Liver (tissue), 9 donors: ENCODE results near the gene SH2D3C. TPM values are rescaled to one million over a fixed set of nuclear protein-coding genes. Genes with fewer than 3 reads are reported as not detected.

Source experiments
- DNase-seq: peaks from one replicate; pipeline ENCODE4 v3.0.0-alpha.2; 2017; ENCODE audit warnings: low spot score
- H3K27ac ChIP-seq, 2 donors: one replicate each; pipeline ENCODE4 v1.7.0; 2013; ENCODE audit warnings: inconsistent platforms in 2 of 2, low read length in 2 of 2, control low read depth in 1 of 2, low read depth in 1 of 2, mild to moderate bottlenecking in 1 of 2
- H3K27me3 ChIP-seq, 4 donors: one replicate each; pipeline versions ENCODE4 v1.6.1 to v1.7.0; 2013; ENCODE audit warnings: low read length in 3 of 4, inconsistent platforms in 1 of 4, mild to moderate bottlenecking in 1 of 4, moderate library complexity in 1 of 4; ENCODE audit not compliant: control insufficient read depth in 4 of 4, insufficient read depth in 4 of 4
- H3K36me3 ChIP-seq, 4 donors: one replicate each; pipeline versions ENCODE4 v1.6.1 to v1.7.0; 2013; ENCODE audit warnings: low read length in 3 of 4, mild to moderate bottlenecking in 3 of 4, low read depth in 1 of 4, moderate library complexity in 1 of 4; ENCODE audit not compliant: control insufficient read depth in 4 of 4, insufficient read depth in 3 of 4
- H3K4me1 ChIP-seq, 4 donors: one replicate each; pipeline versions ENCODE4 v1.6.1 to v1.7.0; 2013; ENCODE audit warnings: low read length in 3 of 4, mild to moderate bottlenecking in 3 of 4, moderate library complexity in 1 of 4; ENCODE audit not compliant: control insufficient read depth in 4 of 4, insufficient read depth in 4 of 4
- H3K4me3 ChIP-seq, 3 donors: one replicate each; pipeline versions ENCODE4 v1.6.1 to v1.7.0; 2013; ENCODE audit warnings: low read length in 3 of 3, control low read depth in 1 of 3, low read depth in 1 of 3, mild to moderate bottlenecking in 1 of 3
- H3K9ac ChIP-seq, 2 donors: one replicate each; pipeline ENCODE4 v1.7.0; 2013; ENCODE audit warnings: low read length in 2 of 2, mild to moderate bottlenecking in 2 of 2, moderate library complexity in 2 of 2, control low read depth in 1 of 2, low read depth in 1 of 2
- H3K9me3 ChIP-seq, 4 donors: one replicate each; pipeline versions ENCODE4 v1.6.1 to v1.7.0; 2013; ENCODE audit warnings: low read length in 3 of 4; ENCODE audit not compliant: control insufficient read depth in 4 of 4
- EGR1 ChIP-seq, 2 donors: IDR thresholded peaks; 2 replicates each; pipeline ENCODE4 v1.6.1; 2016 to 2018; ENCODE audit warnings: antibody characterized with exemption in 2 of 2, low read depth in 2 of 2
- FOXA1 ChIP-seq: IDR thresholded peaks from 2 replicates; pipeline ENCODE4 v1.6.1; 2016; ENCODE audit warnings: antibody characterized with exemption
- FOXA2 ChIP-seq: IDR thresholded peaks from 2 replicates; pipeline ENCODE4 v1.6.1; 2016; ENCODE audit warnings: antibody characterized with exemption
- GABPA ChIP-seq, 2 donors: IDR thresholded peaks in 1 of 2; conservative IDR thresholded peaks in 1 of 2; 2 replicates each; pipeline ENCODE4 v1.6.1; 2016; ENCODE audit warnings: antibody characterized with exemption in 2 of 2, mild to moderate bottlenecking in 1 of 2, moderate library complexity in 1 of 2
- HNF4A ChIP-seq, 2 donors: conservative IDR thresholded peaks; 2 replicates each; pipeline ENCODE4 v1.6.1; 2016; ENCODE audit warnings: antibody characterized with exemption in 2 of 2, mild to moderate bottlenecking in 2 of 2
- HNF4G ChIP-seq: IDR thresholded peaks from 2 replicates; pipeline ENCODE4 v1.6.1; 2016; ENCODE audit warnings: antibody characterized with exemption
- JUND ChIP-seq, 2 donors: IDR thresholded peaks; 2 replicates each; pipeline ENCODE4 v1.6.1; 2016; ENCODE audit warnings: antibody characterized with exemption in 2 of 2
- NR2F2 ChIP-seq: IDR thresholded peaks from 2 replicates; pipeline ENCODE4 v1.6.1; 2016; ENCODE audit warnings: antibody characterized with exemption
- RAD21 ChIP-seq, 2 donors: IDR thresholded peaks; 2 replicates each; pipeline ENCODE4 v1.6.1; 2016; ENCODE audit warnings: antibody characterized with exemption in 2 of 2, mild to moderate bottlenecking in 2 of 2
- RXRA ChIP-seq, 2 donors: IDR thresholded peaks; 2 replicates each; pipeline ENCODE4 v1.6.1; 2017 to 2018; ENCODE audit warnings: antibody characterized with exemption in 2 of 2, mild to moderate bottlenecking in 1 of 2
- SP1 ChIP-seq: IDR thresholded peaks from 2 replicates; pipeline ENCODE4 v1.6.1; 2018; ENCODE audit warnings: antibody characterized with exemption, mild to moderate bottlenecking
- WGBS: extraction: QIAGEN DNeasy Blood & Tissue Kit; methylation state at CpG from one replicate; pipeline ENCODE4 v1.1.7; 2013; 5-methylcytosine and 5-hydroxymethylcytosine counted together
- polyA plus RNA-seq, 2 donors: library from polyadenylated mRNA; stranded (reverse) in 1 of 2; unstranded in 1 of 2; fragments of 200-250 nt in 1 of 2; fragments of >200 nt in 1 of 2; fragmentation: Nextera tagmentation in 1 of 2; extraction: Ambion mirVana in 1 of 2; gene quantifications; one replicate each; pipeline versions ENCODE4 v1.2.1 to v1.2.3, GENCODE V29; 2013 to 2015
- total RNA-seq, 2 donors: library from RNA; depleted of rRNA; stranded (reverse); fragments of >200 nt; gene quantifications; one replicate each; pipeline ENCODE4 v1.2.3, GENCODE V29; 2014
- TF ChIP-seq, protein P1 (sequence below): IDR thresholded peaks from 2 replicates; pipeline ENCODE4 v1.6.1; 2016; ENCODE audit warnings: antibody characterized with exemption
- TF ChIP-seq, protein P2 (sequence below): fragments of 150-350 bp; IDR thresholded peaks from 2 replicates; pipeline ENCODE4 v1.5.1; 2017; ENCODE audit warnings: improper control_type of control experiment, low read depth, low read length; ENCODE audit not compliant: missing input control
- TF ChIP-seq, protein P3 (sequence below): IDR thresholded peaks from 2 replicates; pipeline ENCODE4 v1.6.1; 2016; ENCODE audit warnings: antibody characterized with exemption
- TF ChIP-seq, protein P4 (sequence below): IDR thresholded peaks from 2 replicates; pipeline ENCODE4 v1.6.1; 2016; ENCODE audit warnings: antibody characterized with exemption
- TF ChIP-seq, protein P5 (sequence below): IDR thresholded peaks from 2 replicates; pipeline ENCODE4 v1.6.1; 2016; ENCODE audit warnings: antibody characterized with exemption, mild to moderate bottlenecking
- donor health status: healthy.
- donor health status: healthy.
- donor health status: healthy.
- donor health status: healthy.
- donor health status: healthy.

The SH2D3C gene
- total and polyA plus RNA-seq, 4 donors, result 2.2 to 5.1 (median 3.9) TPM

DNA sequence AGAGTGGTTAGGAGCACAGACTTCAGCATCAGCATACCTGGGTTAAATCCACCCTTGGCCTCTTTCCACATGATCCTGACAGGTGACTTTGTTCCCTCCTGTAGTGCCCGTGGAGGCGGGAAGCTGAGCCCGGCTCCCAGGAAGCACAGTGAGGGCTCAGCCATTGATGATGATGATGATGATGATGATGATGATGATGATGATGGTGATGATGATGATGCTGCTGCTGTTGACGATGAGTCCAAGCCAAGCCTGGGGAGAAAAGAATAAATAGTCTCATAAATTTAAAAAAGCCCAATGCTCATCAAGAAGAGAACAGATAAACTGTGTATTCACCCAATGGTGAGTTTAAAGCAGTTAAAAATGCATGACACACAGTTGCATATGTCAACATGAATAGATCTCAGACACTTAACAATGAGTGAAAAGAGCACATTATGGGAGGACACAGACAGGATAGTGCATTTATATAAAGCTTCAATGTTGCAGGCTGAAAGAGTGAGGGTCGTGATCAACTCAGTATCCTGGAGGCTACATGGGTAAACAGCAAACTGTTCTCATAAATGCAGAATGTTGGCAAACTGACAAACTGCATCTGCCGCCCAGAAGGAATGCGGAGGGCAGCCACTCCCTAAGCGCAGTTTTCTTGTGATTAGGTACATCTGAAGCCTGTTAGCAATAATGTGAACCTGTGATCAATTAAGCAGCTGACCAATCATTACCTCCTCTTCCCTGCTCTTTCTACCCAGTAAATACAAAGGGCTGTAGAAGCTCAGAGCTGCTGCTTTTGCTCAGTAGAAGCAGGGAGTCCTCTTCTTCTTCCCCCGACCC is 83.4 kb downstream of the SH2D3C start (continued):
- TF ChIP-seq, protein P1, sequence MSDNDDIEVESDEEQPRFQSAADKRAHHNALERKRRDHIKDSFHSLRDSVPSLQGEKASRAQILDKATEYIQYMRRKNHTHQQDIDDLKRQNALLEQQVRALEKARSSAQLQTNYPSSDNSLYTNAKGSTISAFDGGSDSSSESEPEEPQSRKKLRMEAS, result no peak
- TF ChIP-seq, protein P2, sequence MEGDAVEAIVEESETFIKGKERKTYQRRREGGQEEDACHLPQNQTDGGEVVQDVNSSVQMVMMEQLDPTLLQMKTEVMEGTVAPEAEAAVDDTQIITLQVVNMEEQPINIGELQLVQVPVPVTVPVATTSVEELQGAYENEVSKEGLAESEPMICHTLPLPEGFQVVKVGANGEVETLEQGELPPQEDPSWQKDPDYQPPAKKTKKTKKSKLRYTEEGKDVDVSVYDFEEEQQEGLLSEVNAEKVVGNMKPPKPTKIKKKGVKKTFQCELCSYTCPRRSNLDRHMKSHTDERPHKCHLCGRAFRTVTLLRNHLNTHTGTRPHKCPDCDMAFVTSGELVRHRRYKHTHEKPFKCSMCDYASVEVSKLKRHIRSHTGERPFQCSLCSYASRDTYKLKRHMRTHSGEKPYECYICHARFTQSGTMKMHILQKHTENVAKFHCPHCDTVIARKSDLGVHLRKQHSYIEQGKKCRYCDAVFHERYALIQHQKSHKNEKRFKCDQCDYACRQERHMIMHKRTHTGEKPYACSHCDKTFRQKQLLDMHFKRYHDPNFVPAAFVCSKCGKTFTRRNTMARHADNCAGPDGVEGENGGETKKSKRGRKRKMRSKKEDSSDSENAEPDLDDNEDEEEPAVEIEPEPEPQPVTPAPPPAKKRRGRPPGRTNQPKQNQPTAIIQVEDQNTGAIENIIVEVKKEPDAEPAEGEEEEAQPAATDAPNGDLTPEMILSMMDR, result no peak

DNA sequence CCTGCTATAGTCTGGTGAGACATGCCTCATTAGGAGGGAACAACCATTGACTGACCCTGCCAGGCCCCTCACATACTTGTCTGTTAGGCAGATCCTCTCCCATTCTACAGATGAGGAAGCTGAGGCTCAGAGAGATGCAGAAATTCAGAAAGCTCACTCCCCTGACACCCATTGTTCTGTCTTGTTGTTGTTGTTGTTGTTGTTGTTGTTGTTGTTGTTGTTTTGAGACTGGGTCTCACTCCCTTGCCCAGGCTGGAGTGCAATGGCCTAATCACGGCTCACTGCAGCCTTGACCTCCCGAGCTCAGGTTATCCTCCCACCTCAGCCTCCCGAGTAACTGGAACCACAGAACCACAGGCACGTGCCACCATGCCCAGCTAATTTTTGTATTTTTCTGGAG is 84.8 kb downstream of the SH2D3C start:
- TF ChIP-seq, protein P3, sequence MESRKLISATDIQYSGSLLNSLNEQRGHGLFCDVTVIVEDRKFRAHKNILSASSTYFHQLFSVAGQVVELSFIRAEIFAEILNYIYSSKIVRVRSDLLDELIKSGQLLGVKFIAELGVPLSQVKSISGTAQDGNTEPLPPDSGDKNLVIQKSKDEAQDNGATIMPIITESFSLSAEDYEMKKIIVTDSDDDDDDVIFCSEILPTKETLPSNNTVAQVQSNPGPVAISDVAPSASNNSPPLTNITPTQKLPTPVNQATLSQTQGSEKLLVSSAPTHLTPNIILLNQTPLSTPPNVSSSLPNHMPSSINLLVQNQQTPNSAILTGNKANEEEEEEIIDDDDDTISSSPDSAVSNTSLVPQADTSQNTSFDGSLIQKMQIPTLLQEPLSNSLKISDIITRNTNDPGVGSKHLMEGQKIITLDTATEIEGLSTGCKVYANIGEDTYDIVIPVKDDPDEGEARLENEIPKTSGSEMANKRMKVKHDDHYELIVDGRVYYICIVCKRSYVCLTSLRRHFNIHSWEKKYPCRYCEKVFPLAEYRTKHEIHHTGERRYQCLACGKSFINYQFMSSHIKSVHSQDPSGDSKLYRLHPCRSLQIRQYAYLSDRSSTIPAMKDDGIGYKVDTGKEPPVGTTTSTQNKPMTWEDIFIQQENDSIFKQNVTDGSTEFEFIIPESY, result no peak
- TF ChIP-seq HNF4G (no peak), HNF4A (conservative IDR thresholded peaks at IDR 0.05) (no peak), NR2F2 (no peak), SP1 (no peak), RAD21 (IDR thresholded peaks at IDR 0.05) (no peak)
- TF ChIP-seq, protein P2, result no peak
- H3K36me3 ChIP-seq, result peaks cover 0 to 6% (median 0%) of the 10 kb centered on the region in 4 donors
- no peaks in the 10 kb centered on the region for H3K27me3 ChIP-seq
- H3K4me3 ChIP-seq, result no peak overlapping the region
- DNase-seq, result no peak
- no peak overlapping the region for H3K9ac ChIP-seq
- no peak overlapping the region for H3K27ac ChIP-seq
- WGBS, result 94% methylated on average over 4 of the region's 4 CpGs
- no peaks in the 10 kb centered on the region for H3K4me1 ChIP-seq
- H3K9me3 ChIP-seq, result no peaks in the 10 kb centered on the region

DNA sequence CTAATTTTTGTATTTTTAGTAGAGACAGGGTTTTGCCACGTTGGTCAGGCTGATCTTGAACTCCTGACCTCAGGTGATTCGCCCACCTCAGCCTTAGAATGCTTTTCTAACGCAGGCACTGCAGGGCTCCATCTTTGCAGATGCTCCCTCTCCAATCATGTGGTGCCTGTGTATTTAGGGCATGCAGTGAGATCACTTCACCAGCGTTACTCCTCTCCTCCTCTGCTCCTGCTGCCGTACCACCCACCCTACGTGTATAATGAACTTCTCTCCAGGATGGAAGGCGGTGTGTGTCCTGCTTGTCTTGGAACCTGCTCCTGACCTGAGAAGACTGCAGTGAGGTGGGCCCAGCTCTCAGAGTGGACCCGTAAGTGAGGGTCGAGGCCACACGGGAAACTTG is 85.3 kb downstream of the SH2D3C start:
- Histone ChIP-seq H3K27ac (no peak overlapping the region), H3K27me3 (no peaks in the 10 kb centered on the region), H3K36me3 (peaks cover 0 to 6% (median 0%) of the 10 kb centered on the region in 4 donors), H3K9me3 (no peaks in the 10 kb centered on the region), H3K4me1 (no peaks in the 10 kb centered on the region), H3K9ac (no peak overlapping the region), H3K4me3 (no peak overlapping the region)
- WGBS, result 91% methylated on average over 10 of the region's 10 CpGs
- no peak for DNase-seq
- TF ChIP-seq HNF4G (no peak), EGR1 (IDR thresholded peaks at IDR 0.05; ENCODE audit: low read depth in 2 of 2) (no peak), FOXA2 (no peak), JUND (IDR thresholded peaks at IDR 0.05) (no peak), HNF4A (conservative IDR thresholded peaks at IDR 0.05) (no peak), FOXA1 (no peak), SP1 (no peak), GABPA (IDR thresholded peaks at IDR 0.05 in 1 of 2, conservative IDR thresholded peaks at IDR 0.05 in 1 of 2) (no peak), RXRA (IDR thresholded peaks at IDR 0.05) (no peak)
- TF ChIP-seq, protein P4, sequence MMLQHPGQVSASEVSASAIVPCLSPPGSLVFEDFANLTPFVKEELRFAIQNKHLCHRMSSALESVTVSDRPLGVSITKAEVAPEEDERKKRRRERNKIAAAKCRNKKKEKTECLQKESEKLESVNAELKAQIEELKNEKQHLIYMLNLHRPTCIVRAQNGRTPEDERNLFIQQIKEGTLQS, result no peak
- TF ChIP-seq, protein P3, result no peak
- TF ChIP-seq, protein P5, sequence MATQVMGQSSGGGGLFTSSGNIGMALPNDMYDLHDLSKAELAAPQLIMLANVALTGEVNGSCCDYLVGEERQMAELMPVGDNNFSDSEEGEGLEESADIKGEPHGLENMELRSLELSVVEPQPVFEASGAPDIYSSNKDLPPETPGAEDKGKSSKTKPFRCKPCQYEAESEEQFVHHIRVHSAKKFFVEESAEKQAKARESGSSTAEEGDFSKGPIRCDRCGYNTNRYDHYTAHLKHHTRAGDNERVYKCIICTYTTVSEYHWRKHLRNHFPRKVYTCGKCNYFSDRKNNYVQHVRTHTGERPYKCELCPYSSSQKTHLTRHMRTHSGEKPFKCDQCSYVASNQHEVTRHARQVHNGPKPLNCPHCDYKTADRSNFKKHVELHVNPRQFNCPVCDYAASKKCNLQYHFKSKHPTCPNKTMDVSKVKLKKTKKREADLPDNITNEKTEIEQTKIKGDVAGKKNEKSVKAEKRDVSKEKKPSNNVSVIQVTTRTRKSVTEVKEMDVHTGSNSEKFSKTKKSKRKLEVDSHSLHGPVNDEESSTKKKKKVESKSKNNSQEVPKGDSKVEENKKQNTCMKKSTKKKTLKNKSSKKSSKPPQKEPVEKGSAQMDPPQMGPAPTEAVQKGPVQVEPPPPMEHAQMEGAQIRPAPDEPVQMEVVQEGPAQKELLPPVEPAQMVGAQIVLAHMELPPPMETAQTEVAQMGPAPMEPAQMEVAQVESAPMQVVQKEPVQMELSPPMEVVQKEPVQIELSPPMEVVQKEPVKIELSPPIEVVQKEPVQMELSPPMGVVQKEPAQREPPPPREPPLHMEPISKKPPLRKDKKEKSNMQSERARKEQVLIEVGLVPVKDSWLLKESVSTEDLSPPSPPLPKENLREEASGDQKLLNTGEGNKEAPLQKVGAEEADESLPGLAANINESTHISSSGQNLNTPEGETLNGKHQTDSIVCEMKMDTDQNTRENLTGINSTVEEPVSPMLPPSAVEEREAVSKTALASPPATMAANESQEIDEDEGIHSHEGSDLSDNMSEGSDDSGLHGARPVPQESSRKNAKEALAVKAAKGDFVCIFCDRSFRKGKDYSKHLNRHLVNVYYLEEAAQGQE, result no peak
- TF ChIP-seq, protein P1, result no peak
